BE2C (cell line): ENCODE measurements around the gene CBX3.

Experiments
- DNase-seq: peaks from one replicate; pipeline ENCODE4 v3.0.0-alpha.2; 2020
- H3K27me3 ChIP-seq: fragments of 250-450 bp; sonication (Bioruptor Pico); 2 replicates; pipeline ENCODE4 v1.5.1; 2020; ENCODE audit warnings: mild to moderate bottlenecking
- H3K36me3 ChIP-seq: fragments of 250-450 bp; sonication (Bioruptor Pico); 2 replicates; pipeline ENCODE4 v1.5.1; 2020; ENCODE audit warnings: mild to moderate bottlenecking
- H3K4me1 ChIP-seq: fragments of 250-450 bp; sonication (Bioruptor Pico); 2 replicates; pipeline ENCODE4 v1.5.1; 2020
- H3K4me3 ChIP-seq: 2 replicates; pipeline ENCODE4 v1.5.1; 2011; ENCODE audit warnings: low read depth, low read length
- H3K9me3 ChIP-seq: fragments of 250-450 bp; sonication (Bioruptor Pico); 2 replicates; pipeline ENCODE4 v1.5.1; 2020
- CTCF ChIP-seq: IDR thresholded peaks from 2 replicates; pipeline ENCODE4 v1.5.1; 2012; ENCODE audit warnings: mild to moderate bottlenecking, low read depth, low read length

The CBX3 gene

GRCh38 chr7:26195867-26196657 is 5.5 kb upstream of the CBX3 start:
- DNase-seq, result no peak
- H3K4me3 ChIP-seq, result peak overlapping the region; percentile 85
- H3K9me3 ChIP-seq, result no peaks in the 10 kb centered on the region
- peaks cover 21% of the 10 kb centered on the region for H3K4me1 ChIP-seq
- peaks cover 88% of the 10 kb centered on the region for H3K36me3 ChIP-seq
- TF ChIP-seq CTCF, result no peak
- H3K27me3 ChIP-seq, result no peaks in the 10 kb centered on the region

GRCh38 chr7:26197153-26198115 is 4.1 kb upstream of the CBX3 start:
- TF ChIP-seq CTCF, result no peak

GRCh38 chr7:26198133-26198780 is 3.3 kb upstream of the CBX3 start:
- TF ChIP-seq CTCF, result peak; percentile 58
- Histone ChIP-seq H3K27me3 (no peaks in the 10 kb centered on the region), H3K36me3 (peaks cover 76% of the 10 kb centered on the region), H3K9me3 (no peaks in the 10 kb centered on the region), H3K4me1 (peaks cover 20% of the 10 kb centered on the region), H3K4me3 (peak overlapping the region; percentile 85)
- DNase-seq, result no peak

More at GRCh38 chr7:26197153-26198115, 4.1 kb upstream of the CBX3 start:
- no peaks in the 10 kb centered on the region for H3K27me3 ChIP-seq
- peak overlapping the region; percentile 85 for H3K4me3 ChIP-seq
- H3K9me3 ChIP-seq, result no peaks in the 10 kb centered on the region
- no peak for DNase-seq
- peaks cover 77% of the 10 kb centered on the region for H3K36me3 ChIP-seq
- peaks cover 21% of the 10 kb centered on the region for H3K4me1 ChIP-seq

GRCh38 chr7:26198781-26199169 is 2.8 kb upstream of the CBX3 start:
- no peak for DNase-seq
- TF ChIP-seq CTCF, result no peak
- H3K9me3 ChIP-seq, result no peaks in the 10 kb centered on the region
- H3K27me3 ChIP-seq, result no peaks in the 10 kb centered on the region
- peaks cover 71% of the 10 kb centered on the region for H3K36me3 ChIP-seq
- H3K4me1 ChIP-seq, result peaks cover 15% of the 10 kb centered on the region
- H3K4me3 ChIP-seq, result peak overlapping the region; percentile 85

GRCh38 chr7:26199301-26200037 is 2.1 kb upstream of the CBX3 start:
- Histone ChIP-seq H3K36me3 (peaks cover 68% of the 10 kb centered on the region), H3K4me1 (peaks cover 9% of the 10 kb centered on the region; the same call in 1 of the 2 replicates), H3K9me3 (no peaks in the 10 kb centered on the region), H3K4me3 (peak overlapping the region; percentile 85), H3K27me3 (no peaks in the 10 kb centered on the region)
- TF ChIP-seq CTCF, result no peak
- DNase-seq, result peak; percentile 63
